Ectodermal cell (in vitro differentiated cells): ENCODE results near the gene CHRNA1.

ENCODE experiments used
- H3K27ac ChIP-seq: 2 replicates; pipeline ENCODE4 v1.7.0; 2013; ENCODE audit warnings: mild to moderate bottlenecking, low read depth, low read length; ENCODE audit not compliant: insufficient read depth, poor library complexity, severe bottlenecking
- H3K27me3 ChIP-seq: 2 replicates; pipeline ENCODE4 v1.7.0; 2013; ENCODE audit warnings: mild to moderate bottlenecking, low read length; ENCODE audit not compliant: insufficient read depth, control insufficient read depth, poor library complexity, severe bottlenecking
- H3K36me3 ChIP-seq: one replicate; pipeline ENCODE4 v1.7.0; 2013; ENCODE audit warnings: low read length; ENCODE audit not compliant: control insufficient read depth, insufficient read depth
- H3K4me1 ChIP-seq: one replicate; pipeline ENCODE4 v1.7.0; 2013; ENCODE audit warnings: low read length; ENCODE audit not compliant: control insufficient read depth, insufficient read depth
- H3K4me3 ChIP-seq: 2 replicates; pipeline ENCODE4 v1.7.0; 2013; ENCODE audit warnings: low read depth, low read length, control low read depth; ENCODE audit not compliant: insufficient read depth
- H3K9me3 ChIP-seq: 2 replicates; pipeline ENCODE4 v1.7.0; 2013; ENCODE audit warnings: mild to moderate bottlenecking, low read length, moderate library complexity; ENCODE audit not compliant: control insufficient read depth
- WGBS, 2 experiments: methylation state at CpG; one replicate each; pipeline ENCODE4 v1.1.7; 2013; ENCODE audit warnings: missing lambda C conversion rate in 2 of 2; 5-methylcytosine and 5-hydroxymethylcytosine counted together

The CHRNA1 gene

DNA sequence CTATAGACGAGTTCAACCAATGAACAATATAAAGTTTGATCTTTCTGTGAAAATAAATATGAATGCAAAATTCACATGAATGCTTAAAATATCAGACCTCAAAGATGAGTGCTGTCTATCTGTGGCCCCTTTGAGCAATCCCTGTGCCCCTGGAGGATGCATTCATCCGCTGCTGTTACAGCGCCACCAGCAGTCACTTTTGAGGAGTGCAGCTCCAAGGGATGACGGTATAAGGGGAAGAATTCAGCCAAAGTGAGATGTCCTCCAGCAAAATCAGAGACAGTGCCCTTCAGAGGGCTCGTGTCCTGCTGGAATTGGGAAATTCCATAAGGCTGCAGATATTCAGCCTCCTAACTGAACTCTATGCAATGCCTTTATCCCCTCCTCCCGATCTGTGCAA is 12.0 kb upstream of the CHRNA1 start:
- 85 to 90% methylated on average over 5 to 6 of the region's 6 CpGs for WGBS, 2 experiments
- peaks cover 31% of the 10 kb centered on the region for H3K4me1 ChIP-seq
- H3K4me3 ChIP-seq: no peak overlapping the region
- no peak overlapping the region for H3K27ac ChIP-seq
- no peaks in the 10 kb centered on the region for H3K36me3 ChIP-seq
- H3K9me3 ChIP-seq: no peaks in the 10 kb centered on the region
- H3K27me3 ChIP-seq: no peaks in the 10 kb centered on the region

DNA sequence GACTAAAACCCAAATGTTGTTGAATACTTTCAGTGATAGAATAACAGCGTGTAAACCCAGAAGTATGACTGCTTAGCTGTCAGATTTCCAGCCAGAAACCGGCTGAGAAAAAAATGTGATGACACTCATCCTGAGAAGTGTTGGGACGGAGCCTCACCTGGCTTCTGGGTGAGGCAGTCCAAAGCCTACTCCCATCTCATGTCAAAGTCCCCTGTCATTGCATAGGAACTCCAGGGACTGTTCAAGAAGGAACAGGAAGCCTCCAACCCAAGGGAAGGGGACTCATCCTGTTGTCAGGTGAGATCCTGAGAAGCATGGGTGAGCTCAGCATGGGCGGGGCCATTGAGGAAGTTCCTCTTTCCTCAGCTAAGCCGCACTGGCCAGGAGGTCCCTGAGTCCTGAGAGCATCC is 11.3 kb upstream of the CHRNA1 start:
- H3K4me3 ChIP-seq: no peak overlapping the region
- no peaks in the 10 kb centered on the region for H3K9me3 ChIP-seq
- H3K36me3 ChIP-seq: no peaks in the 10 kb centered on the region
- peaks cover 36% of the 10 kb centered on the region for H3K4me1 ChIP-seq
- H3K27me3 ChIP-seq: no peaks in the 10 kb centered on the region
- no peak overlapping the region for H3K27ac ChIP-seq
- 83 to 86% methylated on average over 5 of the region's 5 CpGs for WGBS, 2 experiments

DNA sequence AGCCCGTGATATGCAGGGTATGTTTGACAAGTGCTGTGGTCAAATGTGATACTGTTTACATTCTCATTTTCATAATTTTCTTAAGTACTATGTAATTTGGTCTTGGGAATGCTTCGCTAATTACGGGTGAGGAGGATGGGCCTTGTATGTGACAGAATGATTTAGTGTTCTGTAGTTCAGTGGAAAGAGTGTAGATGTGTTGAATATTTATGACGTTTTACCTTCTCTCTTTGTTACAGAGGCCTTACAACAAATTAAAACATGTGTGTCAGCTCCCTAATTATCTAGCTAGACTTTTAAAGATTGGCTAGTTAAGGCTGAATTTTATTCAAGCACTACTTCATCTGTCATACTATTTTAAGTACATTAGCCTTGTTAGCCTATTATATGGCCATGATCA is 10.6 kb upstream of the CHRNA1 start:
- WGBS, 2 experiments: 93 to 100% methylated on average over 4 of the region's 4 CpGs
- no peaks in the 10 kb centered on the region for H3K27me3 ChIP-seq
- no peaks in the 10 kb centered on the region for H3K9me3 ChIP-seq
- no peak overlapping the region for H3K27ac ChIP-seq
- no peaks in the 10 kb centered on the region for H3K36me3 ChIP-seq
- H3K4me1 ChIP-seq: peaks cover 31% of the 10 kb centered on the region
- H3K4me3 ChIP-seq: no peak overlapping the region

DNA sequence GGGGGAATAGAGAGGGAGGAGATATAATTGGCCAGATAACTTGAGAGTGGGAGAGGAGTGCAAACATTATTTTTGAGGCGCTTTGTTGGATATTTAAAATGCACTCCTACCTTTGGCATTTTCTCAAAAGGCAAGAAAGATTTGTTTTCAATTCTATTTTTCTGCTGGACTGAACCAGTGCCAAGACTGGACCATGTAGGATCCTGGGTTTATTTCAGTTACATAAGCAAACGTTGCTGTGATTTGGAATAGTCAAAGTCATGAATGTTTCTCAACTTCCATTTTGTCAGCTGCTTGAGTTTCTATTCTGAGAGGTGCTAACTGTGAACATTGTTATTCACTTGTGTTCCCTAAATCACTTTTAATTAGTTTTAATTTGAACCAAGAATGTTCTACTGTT is 8.9 kb upstream of the CHRNA1 start:
- Histone ChIP-seq H3K36me3 (no peaks in the 10 kb centered on the region), H3K4me1 (peaks cover 28% of the 10 kb centered on the region), H3K27me3 (no peaks in the 10 kb centered on the region), H3K4me3 (no peak overlapping the region), H3K9me3 (no peaks in the 10 kb centered on the region), H3K27ac (no peak overlapping the region)
- WGBS, 2 experiments: 88 to 91% methylated on average over 2 of the region's 2 CpGs

DNA sequence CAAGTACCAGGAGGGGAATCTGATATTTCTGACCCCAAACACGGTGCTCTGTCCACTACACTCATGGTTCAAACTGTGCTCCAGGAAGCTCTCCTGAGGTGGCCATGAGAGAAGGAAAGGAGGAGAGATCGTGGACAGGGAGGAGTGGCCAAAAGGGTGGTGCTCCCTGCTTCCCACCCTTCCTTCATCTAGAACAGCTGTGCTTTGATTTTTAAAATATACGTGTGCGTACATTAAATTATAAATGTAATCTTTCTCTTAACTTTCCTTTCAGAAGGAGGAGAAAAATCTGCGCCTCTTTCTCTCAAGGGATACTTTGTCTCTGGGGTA is 8.2 kb upstream of the CHRNA1 start:
- Histone ChIP-seq H3K9me3 (no peaks in the 10 kb centered on the region), H3K4me3 (no peak overlapping the region), H3K27ac (peak overlapping the region; percentile 71), H3K27me3 (no peaks in the 10 kb centered on the region), H3K36me3 (no peaks in the 10 kb centered on the region), H3K4me1 (peaks cover 24% of the 10 kb centered on the region)
- 68 to 77% methylated on average over 5 of the region's 5 CpGs for WGBS, 2 experiments

DNA sequence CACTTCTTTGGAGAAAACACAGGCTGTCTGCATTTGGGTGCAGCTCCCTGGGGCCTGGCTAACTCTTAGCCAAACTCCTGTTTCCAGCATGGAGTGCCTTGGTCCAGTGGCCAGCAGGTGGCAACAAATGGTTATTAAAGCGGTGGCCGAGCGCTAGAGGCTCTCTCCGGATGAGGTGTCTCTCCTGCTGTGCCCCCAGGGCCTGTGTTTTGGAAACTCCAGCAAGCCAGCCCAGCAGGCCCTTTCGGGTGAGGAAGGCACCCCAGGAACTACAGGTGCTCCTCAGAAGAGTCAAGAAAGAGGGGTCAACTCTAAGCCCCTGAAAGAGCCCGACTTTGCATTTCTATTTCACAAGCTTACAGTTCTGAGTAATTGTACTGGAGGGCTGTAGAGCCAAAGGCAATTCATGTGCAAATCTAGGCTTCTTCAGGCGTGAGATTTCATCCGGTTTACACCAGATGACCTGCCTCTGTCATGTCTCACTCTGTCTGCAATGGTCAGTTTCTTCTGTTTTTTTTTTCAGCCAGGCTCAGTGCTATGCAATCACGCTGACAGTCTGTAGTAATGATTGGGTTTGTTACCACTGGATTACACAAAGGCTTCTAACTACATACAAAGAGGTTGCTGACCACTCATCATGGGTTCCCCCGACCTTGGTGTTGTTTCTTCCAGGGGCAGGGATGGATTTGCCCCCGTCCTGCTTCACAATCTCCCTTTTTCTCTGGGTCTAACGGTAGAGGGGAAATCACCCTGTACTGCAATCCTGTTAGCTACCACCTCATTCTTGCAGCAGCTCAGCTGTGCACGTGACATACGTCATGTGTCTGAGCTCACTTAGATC is 7.6 kb upstream of the CHRNA1 start:
- no peak overlapping the region for H3K4me3 ChIP-seq
- H3K27ac ChIP-seq: peak overlapping the region; percentile 71
- no peaks in the 10 kb centered on the region for H3K36me3 ChIP-seq
- H3K27me3 ChIP-seq: no peaks in the 10 kb centered on the region
- H3K4me1 ChIP-seq: peaks cover 18% of the 10 kb centered on the region
- no peaks in the 10 kb centered on the region for H3K9me3 ChIP-seq
- WGBS, 2 experiments: 11 to 14% methylated on average over 14 of the region's 14 CpGs

DNA sequence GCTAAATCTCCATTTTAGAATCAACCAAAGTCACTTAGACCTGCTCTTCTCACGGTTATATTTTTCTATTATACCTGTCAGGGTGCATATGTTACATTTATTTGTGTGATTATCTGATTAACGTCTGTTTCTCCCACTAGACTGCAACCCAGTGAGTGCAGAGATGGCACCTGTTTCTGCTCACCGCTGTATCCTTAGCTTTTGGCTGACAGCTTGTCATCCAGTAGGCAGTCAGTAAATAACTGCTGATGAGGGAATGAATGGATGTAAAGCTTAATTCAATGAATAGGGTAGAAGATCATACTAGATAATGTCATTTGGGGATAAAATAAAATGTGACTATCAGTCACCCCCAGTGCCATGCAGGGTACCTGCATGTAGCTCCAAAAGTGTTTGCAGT is 6.9 kb upstream of the CHRNA1 start:
- H3K9me3 ChIP-seq: no peaks in the 10 kb centered on the region
- H3K27me3 ChIP-seq: no peaks in the 10 kb centered on the region
- H3K4me1 ChIP-seq: peaks cover 15% of the 10 kb centered on the region
- no peaks in the 10 kb centered on the region for H3K36me3 ChIP-seq
- H3K27ac ChIP-seq: no peak overlapping the region
- WGBS, 2 experiments: 72% methylated on average over 3 of the region's 3 CpGs
- no peak overlapping the region for H3K4me3 ChIP-seq

DNA sequence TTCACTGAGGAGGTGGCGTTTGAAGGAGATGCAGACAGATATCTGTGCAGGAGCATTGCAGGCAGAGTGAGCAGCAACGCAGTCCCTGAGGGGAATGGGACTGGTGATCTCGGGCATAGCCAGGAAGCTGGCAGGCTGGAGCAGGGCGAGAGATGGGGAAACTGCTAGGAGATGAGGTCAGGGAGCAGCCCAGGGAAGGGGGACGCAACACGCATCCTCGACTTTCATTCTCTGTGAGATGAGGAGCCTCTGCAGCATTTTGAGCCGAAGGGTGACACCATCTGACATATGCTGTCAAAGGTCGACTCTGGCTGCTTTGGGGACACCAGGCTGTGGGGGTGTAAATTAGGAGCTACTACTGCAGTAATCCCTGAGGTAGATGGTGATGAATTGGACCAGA is 4.3 kb upstream of the CHRNA1 start:
- H3K27ac ChIP-seq: no peak overlapping the region
- no peaks in the 10 kb centered on the region for H3K36me3 ChIP-seq
- H3K27me3 ChIP-seq: no peaks in the 10 kb centered on the region
- no peaks in the 10 kb centered on the region for H3K9me3 ChIP-seq
- WGBS, 2 experiments: 83 to 85% methylated on average over 9 of the region's 9 CpGs
- no peak overlapping the region for H3K4me3 ChIP-seq
- H3K4me1 ChIP-seq: peaks cover 20% of the 10 kb centered on the region

DNA sequence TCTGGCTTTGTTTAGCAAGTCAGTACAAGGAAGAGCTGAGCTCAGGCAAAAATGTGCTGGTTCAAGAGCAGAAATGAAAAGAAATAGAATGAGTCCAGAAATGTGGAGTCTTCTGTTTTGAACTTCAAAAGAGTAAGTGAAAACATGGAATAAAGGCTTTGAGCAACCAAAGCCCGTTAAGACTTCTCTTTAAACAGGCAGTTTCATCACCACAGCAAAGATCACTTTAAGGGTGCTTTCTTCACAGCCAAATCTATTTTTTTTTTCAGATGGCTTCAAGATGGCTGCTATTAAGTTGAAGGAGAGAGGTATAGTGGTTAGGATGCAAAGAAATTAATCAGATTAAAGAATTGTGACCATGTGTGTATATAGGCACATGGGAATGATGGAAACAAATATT is 2.0 kb upstream of the CHRNA1 start:
- no peaks in the 10 kb centered on the region for H3K36me3 ChIP-seq
- no peak overlapping the region for H3K4me3 ChIP-seq
- no peak overlapping the region for H3K27ac ChIP-seq
- 85 to 87% methylated on average over 1 of the region's 1 CpG for WGBS, 2 experiments
- H3K4me1 ChIP-seq: peaks cover 10% of the 10 kb centered on the region
- H3K27me3 ChIP-seq: no peaks in the 10 kb centered on the region
- no peaks in the 10 kb centered on the region for H3K9me3 ChIP-seq

DNA sequence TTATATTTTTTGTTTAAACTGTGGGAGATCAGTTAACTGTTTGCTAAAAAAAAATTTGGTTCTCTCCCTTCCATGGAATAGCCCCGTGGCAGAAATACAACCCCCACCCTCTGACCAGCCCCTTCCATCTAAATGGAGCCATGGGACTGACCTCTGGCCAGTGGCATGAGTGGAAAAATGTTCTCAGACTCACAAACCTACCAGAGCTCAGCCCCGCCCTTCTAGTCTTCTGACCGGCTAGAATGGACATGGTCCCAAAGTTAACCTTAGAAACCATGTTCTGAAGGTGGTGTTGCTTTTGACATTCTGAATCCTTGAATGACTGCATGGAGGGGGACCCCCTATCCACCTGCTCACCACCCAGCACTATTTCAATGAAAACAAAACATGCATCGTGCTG is 1.3 kb upstream of the CHRNA1 start:
- no peaks in the 10 kb centered on the region for H3K36me3 ChIP-seq

More for the DNA sequence above, 1.3 kb upstream of the CHRNA1 start:
- WGBS, 2 experiments: 90% methylated on average over 4 of the region's 4 CpGs
- H3K4me1 ChIP-seq: peaks cover 5% of the 10 kb centered on the region
- H3K4me3 ChIP-seq: no peak overlapping the region
- no peaks in the 10 kb centered on the region for H3K27me3 ChIP-seq
- no peak overlapping the region for H3K27ac ChIP-seq
- H3K9me3 ChIP-seq: no peaks in the 10 kb centered on the region
